ENCODE results near the gene ZNF366. TPM values are rescaled to one million over a fixed set of nuclear protein-coding genes. Genes with fewer than 3 reads are reported as not detected.

Gene ZNF366
- total RNA-seq, 2 donors from 2014 or later: 0.92 to 1.0 TPM

GRCh38 chr5:72472666-72473422, 34.4 kb downstream of the ZNF366 start:
- ATAC-seq: no peak
- no peak for DNase-seq
- intact Hi-C loops (cut with DNase I, micrococcal nuclease): no loop called here

DNA sequence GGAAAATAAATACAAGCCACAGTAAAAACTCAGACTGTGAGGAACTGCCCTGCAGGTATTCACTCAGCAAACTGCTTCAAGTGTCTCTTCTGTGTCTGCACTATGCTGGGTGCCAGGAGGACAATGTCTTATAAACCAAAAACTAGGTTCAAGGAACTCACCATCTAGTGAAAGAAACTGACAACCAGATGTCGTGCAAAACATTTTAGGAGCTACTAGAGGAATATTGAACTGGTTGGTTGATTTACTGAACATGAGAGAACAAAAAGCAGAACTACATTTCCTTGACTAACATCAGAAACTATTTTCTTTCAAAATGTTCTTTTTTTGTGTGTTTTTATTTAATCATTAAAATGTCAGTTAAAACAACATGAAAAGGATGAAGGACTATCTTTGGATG, 35.2 kb downstream of the ZNF366 start:
- ATAC-seq (peak; percentile 39), DNase-seq (no peak)
- intact Hi-C loops (cut with DNase I, micrococcal nuclease): no loop called here

DNA sequence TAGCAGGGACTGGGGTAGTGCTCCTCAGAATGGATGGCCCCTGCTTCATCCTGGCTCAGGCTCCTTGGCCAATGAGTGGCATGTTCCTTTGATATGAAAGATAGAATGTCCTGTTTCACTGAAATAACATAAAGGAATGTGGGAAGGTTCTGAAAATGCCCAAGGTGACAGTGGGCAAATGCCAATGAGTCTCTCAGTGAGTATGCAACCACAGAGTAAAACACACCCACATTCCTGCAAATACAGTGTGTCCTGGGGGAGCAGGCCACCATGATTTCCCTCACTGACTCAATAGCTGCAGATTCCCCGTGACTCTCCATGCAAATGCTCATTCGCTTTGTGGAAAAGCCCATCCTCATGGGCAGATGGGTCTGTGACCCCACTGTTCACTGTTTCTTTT, 36.4 kb downstream of the ZNF366 start:
- intact Hi-C loops (cut with DNase I, micrococcal nuclease): no loop called here
- no peak for ATAC-seq

GRCh38 chr5:72468606-72469005, 38.6 kb downstream of the ZNF366 start:
- ATAC-seq: no peak
- intact Hi-C loops (cut with DNase I, micrococcal nuclease): no loop called here

More for the DNA sequence above, 36.4 kb downstream of the ZNF366 start:
- no peak for DNase-seq

GRCh38 chr5:72468024-72468423, 39.2 kb downstream of the ZNF366 start:
- no peak for DNase-seq
- ATAC-seq: no peak
- intact Hi-C loops (cut with DNase I, micrococcal nuclease): no loop called here

More at GRCh38 chr5:72468606-72469005, 38.6 kb downstream of the ZNF366 start:
- no peak for DNase-seq

GRCh38 chr5:72467461-72467860, 39.7 kb downstream of the ZNF366 start:
- DNase-seq: no peak
- intact Hi-C loops (cut with DNase I, micrococcal nuclease): no loop called here
- ATAC-seq: no peak

- ATAC-seq: no peak
- intact Hi-C loops (cut with DNase I, micrococcal nuclease): no loop called here
These were observed 41.3 kb downstream of the ZNF366 start for GRCh38 chr5:72465601-72466563.

DNA sequence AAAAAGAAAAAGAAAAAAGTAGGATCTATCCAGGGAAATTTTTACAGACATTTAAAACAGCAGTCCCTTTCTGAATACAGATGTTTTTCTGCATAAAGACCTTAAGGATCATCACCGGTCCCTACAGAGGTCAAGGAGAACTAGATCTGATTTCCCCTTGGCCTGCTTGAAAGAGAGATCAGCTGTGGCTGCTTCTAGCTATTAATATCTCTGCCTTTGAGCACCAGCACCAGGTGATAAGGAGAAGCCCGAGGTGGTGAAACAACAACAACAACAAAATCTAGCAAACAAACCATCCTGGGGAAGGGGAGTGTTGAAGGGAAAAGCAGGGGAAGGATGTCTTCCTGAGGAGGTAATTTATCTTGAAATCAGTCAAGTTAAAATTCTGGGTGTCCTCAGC, 42.1 kb downstream of the ZNF366 start:
- intact Hi-C loops (cut with DNase I, micrococcal nuclease): no loop called here
- no peak for ATAC-seq

More at GRCh38 chr5:72465601-72466563, 41.3 kb downstream of the ZNF366 start:
- DNase-seq: no peak

DNA sequence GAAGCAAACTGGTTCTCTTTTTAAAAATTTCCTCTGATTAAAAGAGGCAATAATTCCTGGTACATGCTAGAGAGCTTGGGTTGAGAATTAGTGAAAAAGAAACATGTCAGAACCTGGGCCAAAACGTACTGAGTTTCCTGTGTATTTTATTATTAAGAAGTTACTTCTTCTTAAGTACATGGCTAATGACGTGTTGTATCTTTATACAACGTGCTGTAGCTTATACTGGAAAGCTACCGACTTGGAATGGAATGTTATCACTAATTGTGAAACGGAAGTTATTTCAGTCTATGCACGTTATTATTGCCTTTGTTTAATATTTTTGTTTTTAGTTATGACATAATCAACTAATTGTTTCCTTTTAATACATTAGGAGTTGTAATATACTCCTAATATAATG, 43.1 kb downstream of the ZNF366 start:
- DNase-seq: no peak
- no peak for ATAC-seq
- intact Hi-C loops (cut with DNase I, micrococcal nuclease): no loop called here

More for the DNA sequence above, 42.1 kb downstream of the ZNF366 start:
- DNase-seq: no peak

GRCh38 chr5:72463449-72464052, 43.7 kb downstream of the ZNF366 start:
- intact Hi-C loops (cut with DNase I, micrococcal nuclease): no loop called here
- DNase-seq (no peak), ATAC-seq (no peak)

DNA sequence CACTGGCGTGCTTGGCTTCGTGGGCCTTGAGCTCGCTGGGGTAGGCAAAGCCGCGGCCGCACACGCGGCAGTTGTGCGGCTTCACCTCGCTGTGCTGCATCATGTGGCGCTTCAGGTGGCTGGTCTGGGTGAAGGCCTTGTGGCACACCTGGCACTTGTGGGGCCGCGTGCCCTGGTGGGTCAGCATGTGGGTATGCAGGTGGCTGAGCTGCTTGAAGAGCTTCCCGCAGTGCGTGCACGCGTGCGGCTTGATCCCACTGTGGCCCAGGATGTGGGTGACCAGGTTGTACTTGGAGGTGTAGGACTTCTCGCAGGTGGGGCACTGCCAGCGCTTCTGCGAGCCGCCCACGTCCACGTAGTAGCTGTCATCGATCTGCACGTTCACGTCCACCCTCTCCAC, 46.8 kb downstream of the ZNF366 start:
- intact Hi-C loops (cut with DNase I, micrococcal nuclease): no loop called here
- DNase-seq: no peak
- no peak for ATAC-seq

DNA sequence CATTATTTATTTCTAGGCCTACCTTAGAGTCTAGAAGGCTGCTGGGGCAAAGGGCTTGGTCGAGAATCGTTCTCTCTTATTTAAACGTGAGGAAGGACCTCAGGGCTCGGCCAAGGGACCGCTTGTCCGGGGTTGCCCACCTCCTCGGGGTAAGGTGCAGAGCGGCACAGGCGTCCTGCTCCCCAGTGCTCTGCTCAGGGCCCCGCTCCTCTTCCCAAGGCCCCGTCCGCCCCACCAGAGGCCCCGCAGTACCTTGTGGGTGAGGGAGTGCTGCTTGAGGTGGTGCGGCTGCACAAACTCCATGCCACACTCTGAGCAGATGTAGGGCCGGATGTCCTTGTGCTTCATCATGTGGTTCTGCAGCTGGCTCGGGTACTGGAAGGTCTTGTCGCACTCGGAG, 47.3 kb downstream of the ZNF366 start:
- intact Hi-C loops (cut with DNase I, micrococcal nuclease): no loop called here
- no peak for ATAC-seq
- no peak for DNase-seq

- intact Hi-C loops (cut with DNase I, micrococcal nuclease): no loop called here
- peak; percentile 49 for ATAC-seq
These were observed 48.0 kb downstream of the ZNF366 start for GRCh38 chr5:72459089-72459661.

GRCh38 chr5:72458407-72458806, 48.8 kb downstream of the ZNF366 start:
- intact Hi-C loops (cut with DNase I, micrococcal nuclease): no loop called here
- DNase-seq: no peak
- no peak for ATAC-seq

More at GRCh38 chr5:72459089-72459661, 48.0 kb downstream of the ZNF366 start:
- no peak for DNase-seq

DNA sequence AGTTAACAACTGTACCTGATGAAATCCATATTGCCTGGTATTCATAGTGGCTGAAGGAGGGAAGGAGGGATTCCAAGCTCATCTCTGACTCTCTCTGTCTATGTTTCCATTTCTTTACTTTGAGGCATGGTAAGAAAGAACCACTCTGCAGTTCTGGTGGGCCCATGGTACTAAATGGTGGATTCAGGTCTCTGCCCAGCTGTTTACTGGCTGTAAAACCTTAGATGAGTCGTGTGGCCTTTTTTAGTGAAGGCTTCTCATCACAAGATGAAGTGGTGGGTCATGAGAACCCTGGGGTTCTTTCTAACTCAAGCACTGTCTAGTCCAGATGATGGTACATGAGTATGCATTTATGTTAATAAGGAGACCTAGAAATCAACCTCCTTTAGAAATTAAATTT, 49.7 kb downstream of the ZNF366 start:
- intact Hi-C loops (cut with DNase I, micrococcal nuclease): no loop called here
- no peak for ATAC-seq
- DNase-seq: no peak

DNA sequence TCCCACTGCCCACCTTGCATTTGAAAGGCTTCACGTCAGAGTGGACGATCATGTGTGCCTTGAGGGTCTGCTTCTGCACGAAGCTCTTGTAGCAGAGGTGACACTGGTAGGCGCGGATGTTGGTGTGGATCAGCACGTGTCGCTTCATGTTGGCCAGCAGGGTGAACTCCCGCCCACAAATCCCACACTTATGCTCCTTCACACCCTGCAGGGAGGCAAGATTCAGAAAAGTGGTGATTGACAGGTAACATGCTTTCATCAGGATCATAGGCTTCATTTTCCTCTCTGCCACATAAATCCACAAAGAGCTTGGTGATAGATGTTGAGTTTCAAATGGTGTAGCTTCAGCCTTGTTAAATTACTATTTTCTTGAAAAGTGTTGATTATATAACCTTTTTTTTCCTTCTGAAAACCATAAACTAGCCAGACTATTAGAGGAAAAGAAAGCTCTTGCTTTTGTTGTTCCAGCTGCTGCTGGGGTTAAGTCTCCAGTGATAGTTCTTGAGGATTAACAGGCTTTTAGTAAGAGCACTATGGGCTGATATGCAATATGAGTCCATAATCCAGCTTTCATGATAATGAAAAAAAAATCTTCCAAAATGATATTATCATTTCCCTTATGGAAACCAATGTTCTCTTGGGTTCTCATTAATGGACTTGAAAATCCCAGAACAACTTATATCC, 50.7 kb downstream of the ZNF366 start:
- intact Hi-C loops (cut with DNase I, micrococcal nuclease): no loop called here
- ATAC-seq: no peak
- DNase-seq: no peak

DNA sequence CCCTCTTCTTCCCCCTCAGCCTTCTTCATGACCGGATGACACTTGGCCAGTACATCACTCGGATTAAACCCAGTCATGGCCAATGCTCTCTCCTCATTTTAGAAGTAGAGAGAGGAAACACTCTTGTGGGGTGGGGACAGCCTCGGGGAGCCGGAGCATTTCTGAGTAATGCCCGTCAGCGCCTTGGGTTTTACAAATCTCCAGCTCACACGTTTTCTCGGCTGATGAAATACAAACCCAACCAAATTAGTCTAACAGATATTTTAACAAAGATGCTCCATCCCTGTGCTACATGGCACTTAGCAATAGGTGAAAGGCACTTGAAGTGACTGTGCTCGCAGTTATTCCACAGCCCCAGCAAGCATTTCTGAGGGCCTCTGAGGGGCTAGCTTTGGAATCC, 51.7 kb downstream of the ZNF366 start:
- DNase-seq (no peak), ATAC-seq (no peak)
- intact Hi-C loops (cut with DNase I, micrococcal nuclease): no loop called here

GRCh38 chr5:72454996-72455395, 52.2 kb downstream of the ZNF366 start:
- ATAC-seq (no peak), DNase-seq (no peak)

More at GRCh38 chr5:72454996-72455395, 52.2 kb downstream of the ZNF366 start:
- intact Hi-C loops (cut with DNase I, micrococcal nuclease): no loop called here

Data from left colon (tissue), 2 donors.